NB4 (cell line): ENCODE results near the gene TBC1D9B.

Source experiments
- CTCF ChIP-seq: IDR thresholded peaks from one replicate; pipeline ENCODE4 v1.5.1; 2012; ENCODE audit warnings: low read depth, low read length
- MAX ChIP-seq: IDR thresholded peaks from 2 replicates; pipeline ENCODE4 v1.6.1; 2011; ENCODE audit warnings: low read depth, low read length
- POLR2A ChIP-seq: IDR thresholded peaks from 2 replicates; pipeline ENCODE4 v1.6.1; 2011; ENCODE audit warnings: mild to moderate bottlenecking; ENCODE audit not compliant: insufficient read length; ENCODE audit errors: extremely low read depth

- TF ChIP-seq CTCF = no peak
- no peak for TF ChIP-seq MAX
- TF ChIP-seq POLR2A = no peak
These were observed 68.1 kb downstream of the TBC1D9B start for GRCh38 chr5:179839328-179840256.
